Brain microvascular endothelial cell (primary cell): ENCODE measurements around the gene ADAMTS2.

Source experiments
- DNase-seq: peaks from one replicate; pipeline ENCODE4 v3.0.0-alpha.2; 2020
- H3K27ac ChIP-seq: fragments of 250-450 bp; sonication (Bioruptor Pico); 2 replicates; pipeline ENCODE4 v1.5.1; 2020; ENCODE audit warnings: mild to moderate bottlenecking, moderate library complexity
- H3K27me3 ChIP-seq: fragments of 250-450 bp; sonication (Bioruptor Pico); replicated peaks from 2 replicates; pipeline ENCODE4 v1.5.1; 2020; ENCODE audit warnings: mild to moderate bottlenecking
- H3K36me3 ChIP-seq: fragments of 250-450 bp; sonication (Bioruptor Pico); replicated peaks from 2 replicates; pipeline ENCODE4 v1.5.1; 2020; ENCODE audit warnings: mild to moderate bottlenecking
- H3K4me3 ChIP-seq: 2 replicates; pipeline ENCODE4 v1.5.1; 2011; ENCODE audit warnings: low read depth, mild to moderate bottlenecking, control low read depth, low read length, moderate library complexity
- in situ Hi-C: cut with HindIII; loops from 2 replicates; pipeline ENCODE4 v1.10.0; 2017; ENCODE audit warnings: low sequenced_read_pairs, low pct_ligation_motif_present
- TF ChIP-seq, protein P1 (sequence below): IDR thresholded peaks from 2 replicates; pipeline ENCODE4 v1.5.1; 2011; ENCODE audit warnings: low read depth, mild to moderate bottlenecking, moderate library complexity, low read length, control low read depth, inconsistent platforms; ENCODE audit errors: missing control alignments

The ADAMTS2 gene

DNA sequence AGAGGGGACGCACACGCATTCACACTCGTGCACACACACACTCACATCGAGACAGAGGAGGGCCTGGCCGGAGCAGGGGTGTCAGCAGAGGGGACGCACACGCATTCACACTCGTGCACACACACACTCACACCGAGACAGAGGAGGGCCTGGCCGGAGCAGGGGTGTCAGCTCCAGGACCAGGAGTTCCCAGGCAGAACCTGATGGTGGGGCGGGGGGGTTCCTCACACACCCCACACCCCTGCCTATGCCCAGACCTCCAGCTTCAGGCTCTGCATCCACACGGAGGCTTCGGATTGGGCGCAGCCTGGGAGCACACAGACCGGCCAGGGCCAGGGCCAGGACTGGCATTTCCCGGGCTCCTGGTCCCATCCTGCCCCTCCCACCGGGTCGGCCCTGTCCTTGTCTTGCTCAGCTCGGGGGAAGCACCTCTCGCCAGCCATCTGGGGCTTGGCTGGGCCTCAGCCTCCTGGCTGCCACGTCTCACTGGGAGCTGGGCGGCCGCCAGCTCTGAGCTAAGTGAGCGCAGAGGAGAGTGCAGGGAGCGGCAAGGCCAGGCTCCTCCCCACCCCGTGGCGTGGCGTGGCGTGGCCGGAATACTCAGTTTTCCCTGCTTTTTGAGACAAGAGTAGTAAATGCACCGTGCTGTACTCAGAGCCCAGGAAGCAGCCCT, 31.3 kb downstream of the ADAMTS2 start:
- H3K36me3 ChIP-seq, result no peaks in the 10 kb centered on the region

DNA sequence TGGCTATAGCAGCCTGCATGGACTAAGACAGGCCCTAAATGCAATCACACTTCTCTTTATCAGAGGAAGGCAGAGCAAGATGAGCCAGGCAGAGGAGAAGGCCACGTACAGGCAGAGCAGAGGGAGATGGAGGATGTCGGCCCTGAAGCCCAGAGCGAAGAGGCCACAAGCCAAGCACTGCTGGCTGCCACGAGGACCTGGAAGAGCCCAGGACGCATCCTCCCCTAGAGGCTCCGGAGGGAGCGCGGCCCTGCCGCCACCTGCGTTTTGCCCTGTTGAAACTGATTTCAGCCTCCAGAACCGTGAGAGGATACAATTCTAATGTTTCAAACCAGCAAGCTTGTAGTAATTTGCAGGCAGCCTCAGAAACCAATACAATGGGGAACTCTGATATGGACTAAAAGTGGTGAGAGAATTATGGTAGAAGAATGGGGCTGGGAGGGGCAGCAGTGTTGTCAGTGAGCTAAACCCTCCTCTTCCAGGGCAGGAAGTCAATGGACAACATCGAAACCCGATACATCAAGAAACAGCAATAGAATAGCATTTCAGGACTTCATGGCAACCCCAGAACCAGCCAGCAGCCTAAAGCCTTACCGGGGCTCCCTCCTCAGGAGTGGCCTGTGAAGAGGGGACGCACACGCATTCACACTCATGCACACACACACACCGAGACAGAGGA, 32.6 kb downstream of the ADAMTS2 start:
- no peak overlapping the region for H3K4me3 ChIP-seq
- TF ChIP-seq, protein P1, sequence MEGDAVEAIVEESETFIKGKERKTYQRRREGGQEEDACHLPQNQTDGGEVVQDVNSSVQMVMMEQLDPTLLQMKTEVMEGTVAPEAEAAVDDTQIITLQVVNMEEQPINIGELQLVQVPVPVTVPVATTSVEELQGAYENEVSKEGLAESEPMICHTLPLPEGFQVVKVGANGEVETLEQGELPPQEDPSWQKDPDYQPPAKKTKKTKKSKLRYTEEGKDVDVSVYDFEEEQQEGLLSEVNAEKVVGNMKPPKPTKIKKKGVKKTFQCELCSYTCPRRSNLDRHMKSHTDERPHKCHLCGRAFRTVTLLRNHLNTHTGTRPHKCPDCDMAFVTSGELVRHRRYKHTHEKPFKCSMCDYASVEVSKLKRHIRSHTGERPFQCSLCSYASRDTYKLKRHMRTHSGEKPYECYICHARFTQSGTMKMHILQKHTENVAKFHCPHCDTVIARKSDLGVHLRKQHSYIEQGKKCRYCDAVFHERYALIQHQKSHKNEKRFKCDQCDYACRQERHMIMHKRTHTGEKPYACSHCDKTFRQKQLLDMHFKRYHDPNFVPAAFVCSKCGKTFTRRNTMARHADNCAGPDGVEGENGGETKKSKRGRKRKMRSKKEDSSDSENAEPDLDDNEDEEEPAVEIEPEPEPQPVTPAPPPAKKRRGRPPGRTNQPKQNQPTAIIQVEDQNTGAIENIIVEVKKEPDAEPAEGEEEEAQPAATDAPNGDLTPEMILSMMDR, result no peak
- no peak overlapping the region for H3K27ac ChIP-seq
- in situ Hi-C loops, result no loop called here
- H3K27me3 ChIP-seq, result no peaks in the 10 kb centered on the region
- H3K36me3 ChIP-seq, result no peaks in the 10 kb centered on the region
- DNase-seq, result no peak

More for the DNA sequence above, 31.3 kb downstream of the ADAMTS2 start:
- in situ Hi-C loops, result no loop called here
- TF ChIP-seq, protein P1, result no peak
- no peaks in the 10 kb centered on the region for H3K27me3 ChIP-seq
- peak overlapping the region; percentile 33 for H3K27ac ChIP-seq
- H3K4me3 ChIP-seq, result no peak overlapping the region
- DNase-seq, result no peak

DNA sequence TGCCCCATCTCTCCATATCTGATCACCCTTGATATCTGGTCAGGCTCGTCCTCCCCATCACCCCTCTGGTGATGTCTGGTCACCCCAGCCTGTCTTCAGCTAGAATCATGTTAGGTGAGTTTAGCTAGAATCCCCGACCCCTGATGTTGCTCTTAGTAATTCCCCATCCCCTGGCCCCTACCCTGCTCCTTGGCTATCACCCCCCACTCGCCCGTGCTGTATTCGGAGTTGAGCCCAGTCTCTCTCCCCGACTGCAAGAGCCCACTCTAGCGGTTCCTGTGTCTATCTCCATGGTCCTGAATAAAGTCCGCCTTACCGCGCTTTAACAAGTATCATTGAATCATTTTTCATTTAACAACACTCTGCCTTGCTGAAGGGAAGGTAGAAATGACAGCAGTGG, 33.7 kb downstream of the ADAMTS2 start:
- Histone ChIP-seq H3K27ac (no peak overlapping the region), H3K27me3 (no peaks in the 10 kb centered on the region), H3K36me3 (no peaks in the 10 kb centered on the region), H3K4me3 (no peak overlapping the region)
- no peak for DNase-seq
- in situ Hi-C loops, result no loop called here
- TF ChIP-seq, protein P1, result no peak

DNA sequence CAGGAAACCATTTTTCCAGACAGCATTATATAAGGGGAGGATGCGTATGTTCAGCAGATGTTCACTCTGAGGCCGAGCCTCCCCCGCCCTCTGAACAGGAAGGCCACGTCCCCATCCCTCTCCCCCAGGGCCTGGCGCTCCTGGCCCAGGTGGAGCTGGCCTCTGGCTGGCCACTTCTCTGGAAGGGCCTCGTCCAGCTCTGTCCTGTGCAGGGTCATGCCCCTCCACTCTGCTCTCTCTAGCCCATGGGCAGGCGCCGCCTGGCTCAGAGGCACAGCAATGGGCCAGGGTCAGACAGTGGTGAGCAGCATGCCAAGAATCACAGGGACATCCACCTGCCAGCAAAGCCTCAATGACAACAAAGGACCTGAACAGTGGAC, 34.2 kb downstream of the ADAMTS2 start:
- in situ Hi-C loops, result no loop called here
- no peaks in the 10 kb centered on the region for H3K27me3 ChIP-seq
- no peak for DNase-seq
- no peaks in the 10 kb centered on the region for H3K36me3 ChIP-seq
- TF ChIP-seq, protein P1, result no peak
- no peak overlapping the region for H3K27ac ChIP-seq
- H3K4me3 ChIP-seq, result no peak overlapping the region

DNA sequence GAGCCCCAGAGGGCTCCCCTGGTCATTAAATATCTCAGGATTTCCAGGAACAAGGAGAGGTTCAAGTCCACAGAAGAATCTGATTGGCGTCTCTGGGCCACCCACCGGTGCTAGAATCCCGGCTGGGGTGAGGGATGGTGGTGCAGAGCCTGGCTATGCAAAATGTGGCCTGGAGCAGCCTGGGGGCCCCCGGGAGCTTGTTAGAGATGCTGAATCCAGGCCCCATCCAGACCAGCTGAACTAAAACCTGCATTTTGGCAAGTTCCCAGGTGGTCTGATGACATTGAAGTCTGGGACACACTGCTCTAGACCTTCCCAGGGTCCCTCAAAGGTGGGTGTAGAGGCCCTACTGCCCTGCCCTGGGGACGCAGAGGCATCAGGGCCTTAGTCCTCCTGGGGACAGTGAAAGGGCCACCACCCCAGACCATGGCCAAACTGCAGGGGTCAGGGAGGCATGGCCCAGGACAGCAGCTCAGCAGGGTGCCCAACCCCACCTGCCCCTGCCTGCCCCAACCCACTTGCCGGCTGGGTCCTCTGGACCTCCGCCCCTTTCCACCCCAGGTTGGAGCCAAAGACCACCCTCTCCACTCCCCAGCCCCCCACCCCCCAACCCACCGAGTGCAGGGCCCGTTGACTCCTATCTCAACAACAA, 34.7 kb downstream of the ADAMTS2 start:
- Histone ChIP-seq H3K36me3 (no peaks in the 10 kb centered on the region), H3K27me3 (no peaks in the 10 kb centered on the region), H3K4me3 (no peak overlapping the region), H3K27ac (no peak overlapping the region)
- DNase-seq, result no peak
- TF ChIP-seq, protein P1, result no peak
- in situ Hi-C loops, result no loop called here
